Tongue (tissue), 2 donors: ENCODE data around the gene CUX1. TPM values are rescaled to one million over a fixed set of nuclear protein-coding genes. Genes with fewer than 3 reads are reported as not detected.

Experiments used
- DNase-seq: peaks from one replicate; pipeline ENCODE4 v3.0.0-alpha.2; 2015
- total RNA-seq: library from RNA; depleted of rRNA; stranded (reverse); fragments of >200 nt; gene quantifications from one replicate; pipeline ENCODE4 v1.2.3, GENCODE V29; 2014

The CUX1 gene
- total RNA-seq, 1 donor from 2014 or later: 123 TPM

- DNase-seq: no peak
These were observed 258.2 kb downstream of the CUX1 start for GRCh38 chr7:102075553-102076135.

GRCh38 chr7:102077081-102077480, 259.7 kb downstream of the CUX1 start:
- DNase-seq: no peak

GRCh38 chr7:102079140-102080018, 262.0 kb downstream of the CUX1 start:
- DNase-seq: no peak

- DNase-seq: no peak
These were observed 262.6 kb downstream of the CUX1 start for GRCh38 chr7:102080019-102080433.

GRCh38 chr7:102080434-102081243, 263.2 kb downstream of the CUX1 start:
- DNase-seq: no peak

GRCh38 chr7:102081244-102081627, 263.8 kb downstream of the CUX1 start:
- DNase-seq: no peak

GRCh38 chr7:102082693-102083368, 265.4 kb downstream of the CUX1 start:
- no peak for DNase-seq

GRCh38 chr7:102085218-102085772, 267.9 kb downstream of the CUX1 start:
- DNase-seq: no peak

- DNase-seq: no peak
These were observed 272.0 kb downstream of the CUX1 start for GRCh38 chr7:102089175-102090098.

- DNase-seq: no peak
These were observed 276.3 kb downstream of the CUX1 start for GRCh38 chr7:102093599-102094315.

- DNase-seq: no peak
These were observed 276.9 kb downstream of the CUX1 start for GRCh38 chr7:102094316-102094650.

- no peak for DNase-seq
These were observed 278.0 kb downstream of the CUX1 start for GRCh38 chr7:102095321-102096011.

GRCh38 chr7:102096012-102096332, 278.5 kb downstream of the CUX1 start:
- DNase-seq: no peak

- no peak for DNase-seq
These were observed 279.4 kb downstream of the CUX1 start for GRCh38 chr7:102096706-102097427.

GRCh38 chr7:102097601-102098161, 280.3 kb downstream of the CUX1 start:
- no peak for DNase-seq

- no peak for DNase-seq
These were observed 281.6 kb downstream of the CUX1 start for GRCh38 chr7:102098986-102099385.

GRCh38 chr7:102099474-102099873, 282.0 kb downstream of the CUX1 start:
- no peak for DNase-seq

- DNase-seq: no peak
These were observed 283.7 kb downstream of the CUX1 start for GRCh38 chr7:102101111-102101551.

- no peak for DNase-seq
These were observed 284.5 kb downstream of the CUX1 start for GRCh38 chr7:102101926-102102325.
